Measurements from ENCODE around the gene COQ10A.
A peak's percentile ranks its signal among the peaks of the same experiment; 100 is the strongest.
"Not testable (repeated sequence)": the region's sequence is repeated elsewhere in the genome, so short reads cannot be mapped to it uniquely, and the experiment has no call there.

Gene COQ10A

DNA sequence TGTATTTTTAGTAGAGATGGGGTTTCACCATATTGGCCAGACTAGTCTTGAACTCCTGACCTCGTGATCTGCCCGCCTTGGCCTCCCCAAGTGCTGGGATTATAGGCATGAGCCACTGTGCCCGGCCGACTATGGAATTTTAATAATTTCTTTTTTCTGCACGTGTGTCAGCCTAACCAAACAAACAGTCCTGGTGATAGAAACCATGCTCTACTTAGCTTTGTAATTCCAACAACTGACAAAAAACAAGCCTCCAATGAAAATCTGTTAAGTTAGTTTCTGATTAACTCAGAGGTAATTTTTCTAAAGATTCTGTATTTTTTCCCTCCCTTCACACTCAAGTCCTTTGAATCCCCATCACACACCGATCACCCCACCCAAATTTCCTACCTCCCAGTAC is 15.3 kb downstream of the COQ10A start:
- DNase-seq, result no peak

- DNase-seq, result no peak
Measured at GRCh38 chr12:56282579-56282978, 15.8 kb downstream of the COQ10A start.

DNA sequence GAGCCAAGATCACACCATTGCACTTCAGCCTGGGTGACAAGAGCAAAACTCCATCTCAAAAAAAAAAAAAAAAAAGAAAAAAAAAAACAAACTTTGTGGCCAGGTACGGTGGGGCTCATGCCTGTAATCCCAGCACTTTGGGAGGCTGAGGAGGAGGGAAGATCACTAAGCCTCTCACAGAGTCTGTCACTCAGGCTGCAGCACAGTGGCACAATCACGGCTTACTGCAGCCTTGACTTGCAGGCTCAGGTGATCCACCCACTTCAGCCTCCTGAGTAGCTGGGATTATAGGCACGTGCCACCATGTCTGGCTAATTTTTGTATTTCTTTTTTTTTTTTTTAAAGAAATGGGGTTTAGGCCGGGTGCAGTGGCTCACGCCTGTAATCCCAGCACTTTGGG is 17.5 kb downstream of the COQ10A start:
- DNase-seq, result not testable (repeated sequence)

DNA sequence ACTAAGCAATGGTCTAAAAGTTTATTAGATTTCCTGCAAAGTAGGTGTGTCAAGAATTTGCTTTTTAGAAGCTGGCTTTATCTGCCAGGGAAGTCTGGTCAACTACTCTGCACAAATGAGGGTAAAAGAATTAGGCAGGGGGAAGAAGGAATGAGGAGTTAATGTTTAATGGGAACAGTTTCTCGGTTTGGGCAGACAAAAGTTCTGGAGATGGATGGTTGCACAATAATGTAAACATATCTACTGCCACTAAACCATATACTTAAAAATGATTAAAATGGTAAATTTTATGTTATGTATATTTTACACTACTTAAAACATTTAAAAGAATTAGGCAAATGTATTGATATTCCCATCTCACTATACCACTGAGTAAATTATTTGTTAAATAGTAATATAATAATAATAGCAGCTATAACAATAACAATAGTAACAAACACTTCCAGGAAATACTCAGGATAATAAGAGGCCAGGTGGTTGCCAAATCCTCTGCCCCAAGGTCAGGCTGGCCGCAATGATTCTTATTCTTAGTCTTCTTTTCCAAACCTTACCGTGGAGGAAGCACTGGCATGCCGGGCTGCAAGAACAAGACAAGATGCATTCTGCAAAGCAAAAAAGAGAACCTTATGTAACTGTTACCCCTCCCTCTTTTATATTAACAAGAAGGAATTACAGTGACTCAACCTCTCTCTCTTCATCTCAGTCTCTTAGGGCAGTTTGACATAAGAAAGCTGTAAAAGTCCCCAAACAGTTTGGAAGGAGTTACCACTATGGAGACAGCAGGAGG is 19.5 kb downstream of the COQ10A start:
- DNase-seq, result no peak

GRCh38 chr12:56288705-56289387 is 22.1 kb downstream of the COQ10A start:
- DNase-seq, result no peak

DNA sequence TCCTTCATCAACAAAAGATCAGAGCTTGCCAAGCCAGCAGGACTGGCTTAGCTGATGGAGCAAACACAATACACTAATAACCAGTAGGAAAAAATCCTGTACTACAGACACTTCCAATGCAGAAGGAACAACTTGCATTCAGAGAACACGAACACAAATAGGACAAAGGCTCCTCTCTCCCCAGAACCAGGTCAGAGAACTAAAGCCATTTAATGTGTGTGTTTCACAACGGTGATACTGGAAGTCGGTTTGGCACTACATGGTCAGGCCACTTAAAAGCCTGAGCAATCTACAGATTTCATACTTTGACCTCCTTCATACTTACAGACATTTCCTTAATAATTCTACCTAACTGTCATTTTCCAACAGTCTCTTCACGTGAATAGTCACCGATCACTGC is 27.1 kb downstream of the COQ10A start:
- DNase-seq, result no peak

GRCh38 chr12:56296295-56296694 is 29.6 kb downstream of the COQ10A start:
- DNase-seq, result no peak

GRCh38 chr12:56297400-56297799 is 30.7 kb downstream of the COQ10A start:
- DNase-seq, result no peak

DNA sequence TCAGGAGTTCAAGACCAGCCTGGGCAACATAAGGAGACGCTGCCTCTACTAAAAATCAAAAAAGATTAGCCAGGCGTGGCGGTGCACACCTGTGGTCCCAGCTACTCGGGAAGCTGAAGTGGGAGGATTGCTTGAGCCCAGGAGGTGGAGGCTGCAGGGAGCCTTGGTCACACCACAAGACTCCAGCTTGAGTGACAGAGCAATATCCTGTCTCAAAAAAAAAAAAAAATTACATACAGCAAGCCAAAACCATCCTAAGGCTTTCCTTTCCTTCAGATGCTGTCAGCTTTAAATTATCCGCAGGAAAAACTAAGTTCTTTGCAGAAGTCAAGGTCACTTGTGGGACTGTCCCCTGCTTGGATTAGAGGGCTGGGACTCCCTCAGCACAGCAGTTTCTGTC is 32.1 kb downstream of the COQ10A start:
- no peak for DNase-seq

GRCh38 chr12:56299308-56299852 is 32.6 kb downstream of the COQ10A start:
- peak; percentile 19 for DNase-seq

DNA sequence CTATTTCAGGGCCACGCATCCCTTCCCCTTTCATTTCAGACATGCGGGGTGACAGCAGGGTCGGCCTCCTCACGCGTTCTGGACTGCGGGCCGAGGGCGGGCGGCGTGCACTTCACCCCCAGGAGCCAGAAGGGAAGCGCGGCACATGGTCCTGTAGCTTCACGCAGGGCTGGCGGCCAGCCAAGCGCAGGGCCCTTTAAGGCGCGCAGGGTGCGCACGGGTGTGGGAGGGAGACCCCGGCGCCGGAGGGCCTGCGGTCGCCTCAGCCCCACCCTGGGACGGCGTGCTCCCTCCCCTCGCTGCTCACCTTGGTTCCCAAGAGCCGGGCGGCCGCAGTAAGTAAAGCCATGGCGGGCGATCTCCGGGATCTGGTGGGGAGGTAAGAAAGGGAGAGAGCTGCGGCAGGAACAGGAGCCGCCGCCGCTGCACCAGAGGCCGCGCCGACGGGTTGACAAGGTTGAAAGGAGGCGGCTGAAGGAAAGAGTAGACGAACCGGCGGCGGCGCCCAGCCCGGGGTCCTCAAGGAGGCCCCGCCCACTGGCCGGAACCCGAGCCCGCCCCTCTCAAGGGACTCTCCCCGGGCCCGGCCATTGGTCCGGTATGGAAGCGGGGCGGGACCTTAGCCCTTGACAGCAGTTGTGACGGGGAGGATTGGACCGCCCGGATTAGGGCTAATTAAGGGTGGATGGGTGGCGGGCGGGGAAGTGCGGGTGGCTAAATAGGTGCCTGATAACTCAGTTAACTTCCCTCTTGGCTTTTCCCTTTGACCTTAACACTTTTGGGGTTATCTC is 33.3 kb downstream of the COQ10A start, which contains the start of gene CS:
TSS of gene CS (minus strand) at position 478 of the 791 bp plus-strand sequence. CDS start at position 349, 129 bp downstream.
- DNase-seq, result peak; percentile 97

DNA sequence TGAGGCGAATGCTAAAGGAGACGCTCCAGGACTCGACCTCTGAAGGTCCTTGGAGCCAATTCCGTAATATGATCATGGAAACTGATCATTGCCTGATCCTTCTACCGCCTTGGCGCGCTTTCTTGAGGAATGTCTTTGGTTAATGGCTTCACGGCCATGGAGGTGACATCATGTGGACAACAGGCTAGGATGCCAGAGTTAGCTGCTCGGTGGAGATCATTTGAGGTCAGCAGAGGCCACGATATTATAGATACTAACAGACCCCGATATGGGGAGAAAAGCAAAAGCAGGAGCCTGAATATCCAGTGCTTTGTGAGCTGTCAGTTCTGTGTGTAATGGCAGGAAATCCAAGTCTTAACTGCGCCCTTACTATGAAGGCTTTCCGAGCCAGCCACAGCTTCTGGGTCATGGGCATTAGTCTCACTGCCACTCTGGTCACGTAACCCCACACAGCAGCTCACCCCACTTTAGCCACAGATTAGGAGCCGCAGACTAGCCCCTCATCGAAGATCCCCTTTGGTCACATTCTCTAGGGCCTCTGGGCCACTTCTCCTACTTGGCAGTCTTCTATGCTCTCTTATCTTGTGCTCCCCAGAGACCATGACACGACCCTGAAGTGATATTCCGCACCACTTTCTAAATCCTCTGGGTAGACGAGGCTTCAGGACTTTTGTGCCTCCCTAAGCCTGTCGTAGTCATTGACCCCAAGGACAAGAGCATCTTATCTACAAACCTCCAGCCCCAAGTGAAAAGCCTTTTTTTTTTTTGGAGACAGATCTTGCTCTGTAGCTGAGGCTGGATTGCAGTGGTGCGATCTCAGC is 34.1 kb downstream of the COQ10A start:
- DNase-seq, result no peak

DNA sequence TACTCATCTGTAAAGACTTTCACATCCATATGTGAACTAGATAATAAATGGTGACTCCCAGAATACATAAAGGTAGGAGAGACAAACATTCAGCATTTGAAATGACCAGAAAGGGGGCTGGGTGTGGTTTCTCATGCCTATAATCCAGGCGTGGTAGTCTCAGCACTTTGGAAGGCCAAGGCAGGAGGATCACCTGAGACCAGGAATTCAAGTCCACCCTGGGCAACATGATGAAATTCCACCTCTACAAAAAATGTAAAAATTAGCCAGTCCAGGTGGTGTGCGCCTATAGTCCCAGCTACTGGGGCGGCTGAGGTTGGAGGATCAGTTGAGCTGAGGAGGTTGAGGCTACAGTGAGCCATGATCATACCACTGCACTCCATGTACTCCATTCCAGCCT is 37.5 kb downstream of the COQ10A start:
- no peak for DNase-seq

DNA sequence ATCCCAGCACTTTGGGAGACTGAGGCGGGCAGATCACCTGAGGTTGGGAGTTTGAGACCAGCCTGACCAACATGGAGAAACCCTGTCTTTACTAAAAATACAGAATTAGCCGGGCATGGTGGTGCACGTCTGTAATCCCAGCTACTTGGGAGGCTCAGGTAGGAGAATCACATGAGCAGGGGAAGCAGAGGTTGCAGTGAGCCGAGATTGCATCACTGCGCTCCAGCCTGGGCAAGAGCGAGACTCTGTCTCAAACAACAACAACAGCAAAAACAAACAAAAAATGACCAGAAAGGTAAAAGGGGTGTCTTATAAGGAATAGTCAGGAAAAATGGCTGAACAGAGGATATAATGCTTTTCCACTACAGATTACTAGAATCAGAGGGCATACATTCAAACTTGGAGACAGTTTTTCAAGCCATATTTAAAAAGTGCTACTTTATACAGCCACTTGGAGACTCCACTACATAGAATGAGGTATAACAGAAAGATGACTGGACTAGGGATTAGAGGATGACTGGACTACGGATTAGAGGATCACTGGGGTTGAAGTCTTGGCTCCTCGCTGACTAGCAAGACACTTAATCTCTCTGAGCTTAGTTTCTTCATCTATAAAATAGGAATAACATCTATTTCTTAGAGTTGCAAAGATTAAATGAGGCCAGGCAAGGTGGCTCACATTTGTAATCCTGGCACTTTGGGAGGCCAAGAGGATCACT is 38.3 kb downstream of the COQ10A start:
- DNase-seq, result no peak

DNA sequence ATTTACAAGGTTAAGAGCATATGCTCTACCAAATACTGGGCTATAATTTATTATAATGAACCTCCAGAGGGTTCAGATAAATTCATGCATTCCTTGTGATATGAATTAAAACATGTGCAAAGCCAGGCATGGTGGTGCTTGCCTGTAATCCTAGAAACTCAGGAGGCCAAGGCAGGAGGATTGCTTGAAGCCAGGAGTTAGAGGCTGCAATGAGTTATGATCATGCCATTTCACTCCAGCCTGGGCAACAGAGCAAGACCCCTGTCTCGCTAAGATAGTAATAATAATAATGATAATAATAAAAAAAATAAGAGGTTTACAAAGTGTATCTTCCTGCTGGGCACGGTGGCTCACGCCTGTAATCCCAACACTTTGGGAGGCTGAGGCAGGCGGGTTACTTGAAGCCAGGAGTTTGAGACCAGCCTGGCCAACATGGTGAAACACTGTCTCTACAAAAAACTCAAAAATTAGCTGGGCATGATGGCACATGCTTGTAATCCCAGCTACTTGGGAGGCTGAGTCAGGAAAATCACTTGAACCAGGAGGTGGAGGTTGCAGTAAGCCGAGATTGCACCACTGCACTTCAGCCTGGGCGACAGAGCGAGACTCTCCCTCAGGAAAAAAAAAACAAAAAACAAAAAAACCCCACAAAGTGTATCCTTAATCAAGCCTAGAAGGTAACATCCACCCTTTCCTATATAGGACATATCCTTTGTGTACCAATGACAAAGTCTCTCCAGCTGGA is 40.7 kb downstream of the COQ10A start:
- no peak for DNase-seq

GRCh38 chr12:56308714-56309113 is 42.0 kb downstream of the COQ10A start:
- no peak for DNase-seq

DNA sequence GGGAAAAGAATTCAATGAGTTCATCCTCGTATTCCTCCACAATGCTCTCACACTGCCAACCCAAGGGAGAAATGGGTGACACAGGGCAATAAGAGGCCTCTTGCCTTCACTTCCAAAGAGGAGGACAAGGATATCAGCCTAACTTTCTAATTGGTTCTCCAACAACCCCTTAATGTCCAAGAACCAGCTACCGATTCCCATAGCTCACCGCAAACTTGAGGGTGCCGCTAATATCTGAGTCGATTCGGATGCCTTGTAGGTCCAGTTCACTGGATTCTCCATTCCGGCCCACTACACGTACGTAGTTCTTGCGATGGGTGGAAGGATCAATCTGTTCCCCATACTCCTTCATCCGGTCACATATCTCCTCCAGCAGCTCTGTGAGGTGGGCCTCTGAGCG is 44.3 kb downstream of the COQ10A start:
- DNase-seq, result no peak

DNA sequence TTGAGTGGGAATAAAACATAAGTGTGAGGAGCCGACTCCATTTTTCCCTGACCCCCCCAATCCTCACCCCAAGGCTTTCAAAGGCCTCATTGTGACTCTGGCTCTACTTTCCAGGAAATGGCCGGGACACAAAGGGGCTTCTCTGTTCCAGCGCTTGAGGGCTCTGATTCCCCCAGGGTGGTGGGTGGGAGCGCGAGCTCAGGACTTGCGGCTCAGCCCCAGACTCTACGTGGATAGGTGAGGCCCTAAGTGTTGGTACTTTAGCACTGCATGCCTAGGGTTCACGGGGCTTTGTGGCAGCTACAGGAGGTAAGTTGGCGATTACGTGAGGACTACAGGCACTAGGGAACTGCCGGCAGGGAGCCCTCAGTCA is 48.5 kb downstream of the COQ10A start:
- DNase-seq, result no peak

- DNase-seq, result peak; percentile 91
Measured at GRCh38 chr12:56315622-56316473, 49.1 kb downstream of the COQ10A start, which contains the start of gene CNPY2. CNPY2 (minus strand) TSS chr12:56315988; CDS start chr12:56315217, 771 bp downstream.

DNA sequence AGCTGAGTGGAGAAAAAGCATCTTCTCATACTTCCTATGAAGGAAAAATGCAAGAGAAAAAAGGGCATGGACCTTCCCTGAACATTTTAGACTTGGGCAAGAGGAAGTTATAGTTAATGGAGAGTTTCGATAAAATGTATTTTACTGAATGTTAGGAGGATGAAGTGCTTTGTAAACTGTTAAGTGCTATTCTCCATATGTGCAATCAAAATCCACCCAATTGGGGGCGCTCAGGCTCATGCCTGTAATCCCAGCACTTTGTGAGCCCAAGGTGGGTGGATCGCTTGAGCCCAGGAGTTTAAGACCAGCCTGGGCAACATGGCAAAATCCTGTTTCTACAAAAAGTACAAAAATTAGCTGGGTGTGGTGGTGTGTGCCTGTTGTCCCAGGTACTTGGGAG is 50.9 kb downstream of the COQ10A start:
- no peak for DNase-seq

Measured in effector CD8-positive, alpha-beta T cell (primary cell).